Hepatocyte (in vitro differentiated cells): ENCODE measurements around the gene INO80C. TPM values are rescaled to one million over a fixed set of nuclear protein-coding genes. Genes with fewer than 3 reads are reported as not detected.

Source experiments
- DNase-seq: peaks from one replicate; pipeline ENCODE4 v3.0.0-alpha.2; 2016; ENCODE audit warnings: low spot score
- H2AFZ ChIP-seq: fragments of 200-600 bp; sonication (generic); 2 replicates; pipeline ENCODE4 v1.6.0; 2016; ENCODE audit warnings: antibody characterized with exemption, mild to moderate bottlenecking
- H3K27ac ChIP-seq: fragments of 200-600 bp; sonication (generic); 2 replicates; pipeline ENCODE4 v1.5.1; 2016; ENCODE audit warnings: mild to moderate bottlenecking
- H3K27me3 ChIP-seq: fragments of 200-600 bp; sonication (generic); 2 replicates; pipeline ENCODE4 v1.6.1; 2016
- H3K36me3 ChIP-seq: fragments of 200-600 bp; sonication (generic); replicated peaks from 2 replicates; pipeline ENCODE4 v1.5.1; 2016; ENCODE audit warnings: low read depth; ENCODE audit not compliant: insufficient read depth
- H3K4me1 ChIP-seq: fragments of 200-600 bp; sonication (generic); 2 replicates; pipeline ENCODE4 v1.5.1; 2016; ENCODE audit warnings: mild to moderate bottlenecking, moderate library complexity; ENCODE audit not compliant: insufficient read depth
- H3K4me2 ChIP-seq: fragments of 200-600 bp; sonication (generic); 2 replicates; pipeline ENCODE4 v1.6.0; 2016
- H3K4me3 ChIP-seq: fragments of 200-600 bp; sonication (generic); 2 replicates; pipeline ENCODE4 v1.5.1; 2016; ENCODE audit warnings: mild to moderate bottlenecking
- H3K79me2 ChIP-seq: fragments of 200-600 bp; sonication (generic); 2 replicates; pipeline ENCODE4 v1.6.0; 2017; ENCODE audit warnings: mild to moderate bottlenecking
- H3K9me2 ChIP-seq: fragments of 200-600 bp; sonication (generic); replicated peaks from 2 replicates; pipeline ENCODE4 v1.6.0; 2017; ENCODE audit warnings: mild to moderate bottlenecking; ENCODE audit not compliant: insufficient read depth
- H3K9me3 ChIP-seq: fragments of 200-600 bp; sonication (generic); 2 replicates; pipeline ENCODE4 v1.5.1; 2016; ENCODE audit warnings: low read depth, mild to moderate bottlenecking
- H4K20me1 ChIP-seq: fragments of 200-600 bp; sonication (generic); 2 replicates; pipeline ENCODE4 v1.6.0; 2016; ENCODE audit warnings: mild to moderate bottlenecking; ENCODE audit not compliant: insufficient read depth, poor library complexity, severe bottlenecking
- CTCF ChIP-seq: fragments of 200-600 bp; sonication (generic); IDR thresholded peaks from 2 replicates; pipeline ENCODE4 v1.5.1; 2016; ENCODE audit warnings: antibody characterized with exemption, mild to moderate bottlenecking; ENCODE audit not compliant: poor library complexity
- EZH2 ChIP-seq: fragments of 200-600 bp; sonication (generic); IDR thresholded peaks from 2 replicates; pipeline ENCODE4 v1.6.1; 2016; ENCODE audit warnings: antibody characterized with exemption, mild to moderate bottlenecking, borderline replicate concordance
- EZH2phosphoT487 ChIP-seq: fragments of 200-600 bp; sonication (generic); IDR thresholded peaks from one replicate; pipeline ENCODE4 v1.6.1; 2018; ENCODE audit warnings: antibody characterized with exemption, mild to moderate bottlenecking, low read depth, moderate library complexity; ENCODE audit not compliant: unreplicated experiment, severe bottlenecking
- WGBS: methylation state at CpG from one replicate; pipeline ENCODE4 v1.1.6; 2016; ENCODE audit warnings: low lambda C conversion rate; ENCODE audit errors: missing lambda C conversion rate; 5-methylcytosine and 5-hydroxymethylcytosine counted together
- polyA plus RNA-seq: library from polyadenylated mRNA; unstranded; fragments of >200 nt; fragmentation: Nextera tagmentation; extraction: Ambion mirVana; gene quantifications from 2 replicates; pipeline ENCODE4 v1.2.1, GENCODE V29; 2016
- total RNA-seq: library from RNA; depleted of rRNA; stranded (reverse); fragments of >200 nt; gene quantifications from 2 replicates; pipeline ENCODE4 v1.2.3, GENCODE V29; 2014

The INO80C gene
- total and polyA plus RNA-seq, 2 experiments from 2014 or later = 16.5 to 25.1 TPM

GRCh38 chr18:35478520-35479435, 19.0 kb downstream of the INO80C start:
- Histone ChIP-seq H3K9me3 (no peaks in the 10 kb centered on the region), H2AFZ (no peak overlapping the region), H3K4me3 (no peak overlapping the region), H4K20me1 (no peaks in the 10 kb centered on the region), H3K27me3 (no peaks in the 10 kb centered on the region), H3K27ac (peak overlapping the region; percentile 91), H3K4me1 (peaks cover 22% of the 10 kb centered on the region), H3K36me3 (no peaks in the 10 kb centered on the region), H3K79me2 (peaks cover 41% of the 10 kb centered on the region), H3K9me2 (no peaks in the 10 kb centered on the region), H3K4me2 (peak overlapping the region; percentile 49)
- TF ChIP-seq EZH2phosphoT487 = no peak
- peak; percentile 74 for DNase-seq
- WGBS = 77% methylated on average over 8 of the region's 8 CpGs

GRCh38 chr18:35477974-35478373, 19.8 kb downstream of the INO80C start:
- no peak for TF ChIP-seq EZH2phosphoT487
- no peak for TF ChIP-seq EZH2
- no peak for TF ChIP-seq CTCF
- peak overlapping the region; percentile 91 for H3K27ac ChIP-seq
- no peaks in the 10 kb centered on the region for H4K20me1 ChIP-seq
- H2AFZ ChIP-seq = no peak overlapping the region
- peaks cover 21% of the 10 kb centered on the region for H3K4me1 ChIP-seq
- no peaks in the 10 kb centered on the region for H3K9me2 ChIP-seq
- peaks cover 34% of the 10 kb centered on the region for H3K79me2 ChIP-seq
- no peaks in the 10 kb centered on the region for H3K27me3 ChIP-seq
- no peak for DNase-seq
- no peaks in the 10 kb centered on the region for H3K9me3 ChIP-seq
- no peak overlapping the region for H3K4me3 ChIP-seq
- H3K4me2 ChIP-seq = peak overlapping the region; percentile 49
- no peaks in the 10 kb centered on the region for H3K36me3 ChIP-seq

GRCh38 chr18:35477497-35477896, 20.3 kb downstream of the INO80C start:
- Histone ChIP-seq H3K27me3 (no peaks in the 10 kb centered on the region), H3K27ac (peak overlapping the region; percentile 91), H3K9me2 (no peaks in the 10 kb centered on the region), H3K9me3 (no peaks in the 10 kb centered on the region), H3K4me2 (peak overlapping the region; percentile 49), H2AFZ (no peak overlapping the region), H3K4me1 (peaks cover 16% of the 10 kb centered on the region), H4K20me1 (no peaks in the 10 kb centered on the region), H3K36me3 (no peaks in the 10 kb centered on the region), H3K79me2 (peaks cover 34% of the 10 kb centered on the region), H3K4me3 (no peak overlapping the region)
- 95% methylated on average over 1 of the region's 1 CpG for WGBS
- no peak for TF ChIP-seq EZH2
- no peak for TF ChIP-seq EZH2phosphoT487
- no peak for TF ChIP-seq CTCF
- DNase-seq = no peak

DNA sequence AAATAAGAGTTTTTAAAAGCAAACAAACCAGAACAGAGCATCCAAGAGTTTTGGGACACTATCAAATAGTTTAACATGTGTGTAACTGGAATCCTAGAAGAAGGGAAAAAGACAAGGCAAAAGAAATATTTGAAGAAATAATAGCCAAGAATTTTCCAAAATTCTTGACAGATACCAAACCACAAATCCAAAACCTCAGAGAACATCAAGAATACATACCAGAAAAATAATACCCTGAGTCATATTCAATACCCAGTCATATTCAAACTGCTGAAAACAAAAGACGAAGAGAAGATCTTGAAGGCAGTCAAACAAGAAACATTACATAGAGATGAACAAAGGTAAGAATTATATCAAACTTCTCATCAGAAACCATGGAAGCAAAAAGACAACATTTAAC, 22.9 kb downstream of the INO80C start:
- WGBS = 91% methylated on average over 1 of the region's 1 CpG
- no peak overlapping the region for H3K4me2 ChIP-seq

More for the DNA sequence above, 22.9 kb downstream of the INO80C start:
- Histone ChIP-seq H4K20me1 (no peaks in the 10 kb centered on the region), H3K27me3 (no peaks in the 10 kb centered on the region), H3K79me2 (peaks cover 23% of the 10 kb centered on the region), H3K4me1 (peaks cover 19% of the 10 kb centered on the region), H3K4me3 (no peak overlapping the region), H2AFZ (no peak overlapping the region), H3K9me3 (no peaks in the 10 kb centered on the region), H3K9me2 (no peaks in the 10 kb centered on the region), H3K36me3 (no peaks in the 10 kb centered on the region), H3K27ac (no peak overlapping the region)
- no peak for TF ChIP-seq CTCF
- DNase-seq = no peak
